ENCODE results near the gene FAM227B. TPM values are rescaled to one million over a fixed set of nuclear protein-coding genes. Genes with fewer than 3 reads are reported as not detected.

The FAM227B gene
- total and polyA plus RNA-seq, 7 donors: 2.7 to 11.9 (median 6.9) TPM

DNA sequence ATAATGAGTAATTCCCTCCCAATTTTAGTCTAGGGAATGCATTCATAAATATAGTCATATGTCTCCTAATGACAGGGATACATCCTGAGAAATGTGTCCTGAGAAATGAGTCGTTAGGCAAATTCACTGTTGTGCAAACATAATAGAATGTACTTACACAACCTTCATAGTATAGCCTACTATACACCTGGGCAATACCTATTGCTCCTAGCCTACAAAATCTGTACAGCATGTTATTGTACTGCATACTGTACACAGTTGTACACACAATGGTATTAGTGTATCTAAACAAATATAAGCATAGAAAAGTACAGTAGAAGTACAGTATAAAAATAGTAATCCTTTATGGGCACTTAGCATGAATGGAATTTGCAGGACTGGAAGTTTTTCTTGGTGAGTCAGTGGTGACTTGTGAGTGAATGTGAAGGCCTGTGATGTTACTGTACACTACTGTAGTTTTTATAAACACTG lies 6.8 kb upstream of the FAM227B start:
- WGBS, 3 donors: 69 to 88% (median 77%) methylated on average over 1 of the region's 1 CpG
- Histone ChIP-seq H3K4me3 (no peak overlapping the region), H3K27me3 (ENCODE audit: insufficient read depth in 3 of 3, low read length in 2 of 3) (no peaks in the 10 kb centered on the region), H3K36me3 (ENCODE audit: insufficient read depth in 1 of 2, low read depth in 1 of 2) (peaks cover 2 to 62% of the 10 kb centered on the region in 2 donors), H3K27ac (no peak overlapping the region), H3K4me1 (peaks cover 8% of the 10 kb centered on the region), H3K9me3 (no peaks in the 10 kb centered on the region)
- intact Hi-C loops (cut with DNase I): loop anchor here in 1 of 2 donors (10.0 kb wide), 1 partner anchor 473 kb away; the partner anchor contains the start of gene COPS2
- ATAC-seq (no peak), DNase-seq (no peak)
- TF ChIP-seq, protein P1, sequence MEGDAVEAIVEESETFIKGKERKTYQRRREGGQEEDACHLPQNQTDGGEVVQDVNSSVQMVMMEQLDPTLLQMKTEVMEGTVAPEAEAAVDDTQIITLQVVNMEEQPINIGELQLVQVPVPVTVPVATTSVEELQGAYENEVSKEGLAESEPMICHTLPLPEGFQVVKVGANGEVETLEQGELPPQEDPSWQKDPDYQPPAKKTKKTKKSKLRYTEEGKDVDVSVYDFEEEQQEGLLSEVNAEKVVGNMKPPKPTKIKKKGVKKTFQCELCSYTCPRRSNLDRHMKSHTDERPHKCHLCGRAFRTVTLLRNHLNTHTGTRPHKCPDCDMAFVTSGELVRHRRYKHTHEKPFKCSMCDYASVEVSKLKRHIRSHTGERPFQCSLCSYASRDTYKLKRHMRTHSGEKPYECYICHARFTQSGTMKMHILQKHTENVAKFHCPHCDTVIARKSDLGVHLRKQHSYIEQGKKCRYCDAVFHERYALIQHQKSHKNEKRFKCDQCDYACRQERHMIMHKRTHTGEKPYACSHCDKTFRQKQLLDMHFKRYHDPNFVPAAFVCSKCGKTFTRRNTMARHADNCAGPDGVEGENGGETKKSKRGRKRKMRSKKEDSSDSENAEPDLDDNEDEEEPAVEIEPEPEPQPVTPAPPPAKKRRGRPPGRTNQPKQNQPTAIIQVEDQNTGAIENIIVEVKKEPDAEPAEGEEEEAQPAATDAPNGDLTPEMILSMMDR (IDR thresholded peaks at IDR 0.05): no peak

GRCh38 chr15:49625460-49626036 lies 4.9 kb upstream of the FAM227B start:
- WGBS, 3 donors: 93 to 97% (median 95%) methylated on average over 5 of the region's 5 CpGs
- peaks cover 2 to 50% of the 10 kb centered on the region in 2 donors for H3K36me3 ChIP-seq (ENCODE audit: insufficient read depth in 1 of 2, low read depth in 1 of 2)
- no peak overlapping the region for H3K27ac ChIP-seq
- H3K27me3 ChIP-seq (ENCODE audit: insufficient read depth in 3 of 3, low read length in 2 of 3): no peaks in the 10 kb centered on the region
- intact Hi-C loops (cut with DNase I): loop anchor here in 1 of 2 donors (10.0 kb wide), 1 partner anchor 471 kb away; the partner anchor contains the start of gene COPS2
- DNase-seq (no peak), ATAC-seq (no peak)
- TF ChIP-seq, protein P1 (IDR thresholded peaks at IDR 0.05): no peak
- H3K4me3 ChIP-seq: no peak overlapping the region
- H3K9me3 ChIP-seq: no peaks in the 10 kb centered on the region
- peaks cover 17% of the 10 kb centered on the region for H3K4me1 ChIP-seq

DNA sequence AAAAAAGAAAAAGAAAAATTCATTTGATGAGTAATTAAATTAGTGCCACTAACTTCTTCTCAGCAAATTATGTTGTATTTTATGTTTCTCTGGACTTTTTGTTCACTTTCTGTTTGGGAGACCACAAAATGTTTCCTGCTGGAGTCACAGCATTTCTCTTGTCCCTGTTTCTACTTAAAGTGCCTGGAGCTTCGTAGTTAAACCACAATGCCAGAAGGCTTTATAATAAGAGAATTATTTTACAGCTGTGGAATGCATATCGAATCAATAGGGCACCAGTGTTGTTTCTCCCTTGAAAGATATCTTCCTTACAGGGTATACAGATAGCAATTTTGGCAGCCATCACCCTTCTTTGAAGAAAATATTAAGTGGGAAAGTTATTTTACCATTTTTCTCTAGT lies 3.4 kb upstream of the FAM227B start:
- ATAC-seq: no peak

DNA sequence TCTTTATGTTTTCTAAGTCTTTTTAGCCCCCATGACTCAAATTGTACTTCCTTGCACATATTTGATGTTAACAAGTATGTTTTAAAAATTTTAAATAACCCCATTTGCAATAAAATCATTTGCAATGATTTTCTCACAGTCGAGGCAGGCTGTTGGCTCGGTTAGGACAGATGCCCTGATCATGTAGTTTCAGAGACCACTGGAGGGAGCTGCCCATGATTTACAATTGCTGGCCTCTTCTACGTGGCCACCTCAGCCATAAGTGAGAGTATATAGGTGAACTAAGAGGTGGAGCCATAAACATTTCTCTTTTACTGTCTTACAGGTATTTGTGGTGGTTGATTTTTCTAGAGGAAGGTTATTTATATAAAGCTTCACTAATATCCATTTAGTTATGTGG lies 1.9 kb upstream of the FAM227B start:
- DNase-seq: no peak
- Histone ChIP-seq H3K27ac (no peak overlapping the region), H3K4me1 (peaks cover 28% of the 10 kb centered on the region), H3K36me3 (ENCODE audit: insufficient read depth in 1 of 2, low read depth in 1 of 2) (peaks cover 2 to 25% of the 10 kb centered on the region in 2 donors), H3K9me3 (no peaks in the 10 kb centered on the region), H3K4me3 (peak overlapping the region; percentile 83), H3K27me3 (ENCODE audit: insufficient read depth in 3 of 3, low read length in 2 of 3) (no peaks in the 10 kb centered on the region)
- intact Hi-C loops (cut with DNase I): loop anchor here (5.0 to 10.0 kb wide), 3 partner anchors 465 to 575 kb away; partner anchors contain the start of genes COPS2 (in 2 of the 2) and SECISBP2L (in 1 of the 2)
- TF ChIP-seq, protein P1 (IDR thresholded peaks at IDR 0.05): no peak
- ATAC-seq: no peak
- WGBS, 3 donors: 58 to 82% (median 61%) methylated on average over 3 of the region's 3 CpGs

More for the DNA sequence above, 3.4 kb upstream of the FAM227B start:
- 25 to 54% (median 31%) methylated on average over 2 of the region's 2 CpGs for WGBS, 3 donors
- Histone ChIP-seq H3K27ac (no peak overlapping the region), H3K27me3 (ENCODE audit: insufficient read depth in 3 of 3, low read length in 2 of 3) (no peaks in the 10 kb centered on the region), H3K4me3 (no peak overlapping the region), H3K36me3 (ENCODE audit: insufficient read depth in 1 of 2, low read depth in 1 of 2) (peaks cover 2 to 36% of the 10 kb centered on the region in 2 donors), H3K4me1 (peaks cover 26% of the 10 kb centered on the region), H3K9me3 (no peaks in the 10 kb centered on the region)
- intact Hi-C loops (cut with DNase I): loop anchor here (5.0 to 10.0 kb wide), 3 partner anchors 467 to 577 kb away; partner anchors contain the start of genes COPS2 (in 2 of the 2) and SECISBP2L (in 1 of the 2)
- TF ChIP-seq, protein P1 (IDR thresholded peaks at IDR 0.05): no peak
- DNase-seq: no peak
